Gastrocnemius medialis (tissue), 4 donors: Measurements from ENCODE around the gene SNX1.
"Not testable (repeated sequence)": the region's sequence is repeated elsewhere in the genome, so short reads cannot be mapped to it uniquely, and the experiment has no call there.

Source experiments
- CTCF ChIP-seq, 5 experiments: fragments of 450-650 bp in 3 of 5; fragments of 200-600 bp in 2 of 5; sonication (generic) in 2 of 5; IDR thresholded peaks in 4 of 5; conservative IDR thresholded peaks in 1 of 5; 1 replicate in 4 of 5; 2 replicates in 1 of 5; pipeline ENCODE4 v1.5.1; 2016 to 2019; ENCODE audit warnings: antibody characterized with exemption in 5 of 5, mild to moderate bottlenecking in 3 of 5, moderate library complexity in 3 of 5
- POLR2A ChIP-seq, 2 donors: fragments of 450-650 bp; IDR thresholded peaks; one replicate each; pipeline ENCODE4 v1.6.1; 2017; ENCODE audit warnings: antibody characterized with exemption in 2 of 2, mild to moderate bottlenecking in 2 of 2, moderate library complexity in 2 of 2

GRCh38 chr15:64053674-64054073 lies 42.1 kb upstream of the SNX1 start:
- not testable (repeated sequence) for TF ChIP-seq CTCF (IDR thresholded peaks at IDR 0.05 in 4 of 5, conservative IDR thresholded peaks at IDR 0.05 in 1 of 5); POLR2A (IDR thresholded peaks at IDR 0.05)
